Choroid plexus epithelial cell (primary cell): ENCODE results near the gene SPOCK3.

Experiments used
- DNase-seq: peaks from one replicate; pipeline ENCODE4 v3.0.0-alpha.2; 2010; ENCODE audit warnings: low read depth
- H3K4me3 ChIP-seq: 2 replicates; pipeline ENCODE4 v1.5.1; 2011; ENCODE audit warnings: low read depth, mild to moderate bottlenecking, control low read depth, low read length, moderate library complexity
- CTCF ChIP-seq: conservative IDR thresholded peaks from 2 replicates; pipeline ENCODE4 v1.5.1; 2011; ENCODE audit warnings: low read depth, mild to moderate bottlenecking, control low read depth, inconsistent platforms, low read length, moderate library complexity

The SPOCK3 gene

DNA sequence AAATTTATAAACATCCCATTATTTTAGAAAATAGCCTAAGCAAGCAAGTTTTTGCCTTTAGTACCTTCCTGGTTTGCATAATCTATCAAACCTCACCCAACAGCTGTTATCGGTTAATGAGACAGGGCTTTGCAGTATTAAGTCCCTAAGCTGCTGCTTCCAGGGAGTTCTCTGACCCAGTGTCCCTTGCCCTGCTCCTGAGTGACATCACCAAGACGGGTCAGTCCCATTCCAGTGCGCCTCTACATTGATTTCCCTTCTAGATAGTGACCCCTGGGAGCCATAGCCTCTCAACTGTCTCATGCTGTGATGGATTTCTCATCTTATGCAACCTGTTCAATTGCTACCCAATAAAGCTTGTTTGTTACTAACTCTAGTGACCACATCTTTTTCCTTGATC is 410.4 kb downstream of the SPOCK3 start:
- TF ChIP-seq CTCF: no peak
- no peak for DNase-seq
- H3K4me3 ChIP-seq: no peak overlapping the region

DNA sequence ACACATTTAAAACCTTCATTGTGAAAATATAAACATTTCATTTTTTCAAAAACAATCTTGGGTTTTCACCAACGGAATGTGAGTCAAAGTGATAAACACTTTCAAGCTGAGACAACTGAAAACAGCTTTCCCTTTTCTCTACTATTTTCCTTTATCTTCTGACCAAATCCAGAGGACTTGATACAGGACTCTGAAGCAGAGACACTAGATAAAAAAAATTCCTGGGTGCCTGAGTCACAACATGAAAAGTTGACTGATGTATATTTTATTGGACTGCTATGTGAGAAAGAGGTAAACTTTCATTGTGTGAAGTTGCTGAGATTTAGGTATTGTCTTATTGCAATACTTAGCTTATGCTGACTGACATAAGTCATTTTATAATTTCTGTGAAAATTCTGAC is 411.2 kb downstream of the SPOCK3 start:
- H3K4me3 ChIP-seq: no peak overlapping the region
- DNase-seq: no peak
- TF ChIP-seq CTCF: no peak

- DNase-seq: no peak
- no peak for TF ChIP-seq CTCF
These were observed 411.9 kb downstream of the SPOCK3 start for GRCh38 chr4:166822386-166822785.

GRCh38 chr4:166816890-166817289 is 417.4 kb downstream of the SPOCK3 start:
- TF ChIP-seq CTCF: no peak
- peak; percentile 2 for DNase-seq

More at GRCh38 chr4:166822386-166822785, 411.9 kb downstream of the SPOCK3 start:
- H3K4me3 ChIP-seq: no peak overlapping the region

GRCh38 chr4:166808380-166808779 is 425.9 kb downstream of the SPOCK3 start:
- DNase-seq: no peak
- no peak for TF ChIP-seq CTCF
- H3K4me3 ChIP-seq: no peak overlapping the region

More at GRCh38 chr4:166816890-166817289, 417.4 kb downstream of the SPOCK3 start:
- H3K4me3 ChIP-seq: no peak overlapping the region

GRCh38 chr4:166802346-166802745 is 431.9 kb downstream of the SPOCK3 start:
- no peak for DNase-seq
- TF ChIP-seq CTCF: no peak
- no peak overlapping the region for H3K4me3 ChIP-seq

DNA sequence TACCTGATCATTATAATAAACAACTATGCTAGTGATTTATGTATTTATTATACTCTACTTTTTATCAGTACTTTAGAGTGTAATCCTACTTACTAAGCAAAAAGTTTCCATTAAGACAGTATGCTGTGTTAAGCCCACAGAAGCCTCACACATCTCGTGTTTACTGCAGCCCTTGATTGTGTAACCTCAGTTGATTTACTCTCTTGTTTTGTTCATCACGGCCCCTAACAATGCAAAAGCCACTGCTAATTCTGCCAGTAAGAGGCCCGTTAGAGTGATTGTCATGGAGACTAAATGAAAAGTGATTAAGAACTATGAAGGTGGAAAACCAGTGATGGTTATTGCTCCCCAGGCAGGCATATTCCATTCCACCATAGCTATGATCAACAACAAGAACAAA is 436.2 kb downstream of the SPOCK3 start:
- TF ChIP-seq CTCF: no peak
- no peak overlapping the region for H3K4me3 ChIP-seq
- no peak for DNase-seq
